Measurements from ENCODE around the gene MICOS13. TPM values are rescaled to one million over a fixed set of nuclear protein-coding genes. Genes with fewer than 3 reads are reported as not detected.

Gene MICOS13, protein sequence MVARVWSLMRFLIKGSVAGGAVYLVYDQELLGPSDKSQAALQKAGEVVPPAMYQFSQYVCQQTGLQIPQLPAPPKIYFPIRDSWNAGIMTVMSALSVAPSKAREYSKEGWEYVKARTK
- total RNA-seq = 45.6 and 74.7 TPM in 2 replicates

GRCh38 chr19:5680437-5681368, at the start of gene MICOS13, which contains the start of gene HSD11B1L:
MICOS13 (minus strand) TSS chr19:5680516; CDS start chr19:5680486, 30 bp downstream.
HSD11B1L (plus strand) TSS chr19:5681027; CDS start chr19:5684833, 3,806 bp downstream.

GRCh38 chr19:5719961-5720790, 39.9 kb upstream of the MICOS13 start, which contains the start of the genes CATSPERD and LONP1:
CATSPERD (plus strand) TSS chr19:5720637; CDS start chr19:5720738, 101 bp downstream.
LONP1 (minus strand) TSS chr19:5720146; CDS start chr19:5720132, 14 bp downstream.

DNA sequence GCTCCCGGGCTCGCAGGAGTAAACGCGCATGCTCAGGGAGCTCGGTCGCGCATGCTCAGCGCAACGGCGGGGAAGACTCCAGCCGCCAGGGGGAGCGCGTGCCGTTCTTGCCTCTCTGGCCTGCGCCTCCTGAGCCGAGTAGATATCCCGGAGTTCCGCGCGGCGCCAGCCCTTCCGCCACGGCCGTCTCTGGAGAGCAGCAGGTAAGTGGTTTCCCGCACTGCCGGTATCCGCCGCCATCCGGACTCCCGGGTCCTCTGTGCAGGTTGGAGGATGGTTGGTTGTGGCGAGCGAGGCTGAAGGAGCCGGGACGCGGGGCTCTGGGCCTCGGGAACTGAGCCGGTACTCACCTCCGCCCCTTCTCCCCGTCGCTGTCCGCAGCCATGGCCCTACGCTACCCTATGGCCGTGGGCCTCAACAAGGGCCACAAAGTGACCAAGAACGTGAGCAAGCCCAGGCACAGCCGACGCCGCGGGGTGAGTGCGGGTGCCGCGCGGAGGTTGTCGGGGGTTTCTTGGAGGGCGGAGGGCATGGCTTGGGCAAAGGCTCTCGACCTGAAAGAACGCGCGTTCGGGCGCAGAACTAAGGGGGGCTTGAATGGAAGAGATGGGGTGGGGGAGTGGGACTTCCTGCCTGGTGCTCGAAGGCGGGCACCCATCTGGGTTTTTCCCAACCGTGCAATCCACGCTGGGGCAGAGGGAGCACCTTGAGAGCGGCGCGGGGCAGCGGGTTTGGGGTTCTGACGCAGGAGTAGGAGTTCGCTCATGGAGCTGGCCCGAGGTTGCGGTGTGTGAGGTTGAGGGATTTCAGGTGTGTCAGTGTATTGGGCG, 10.0 kb upstream of the MICOS13 start, which contains the start of gene RPL36:
RPL36 (plus strand) TSS at position 171 of the 830 bp plus-strand sequence; CDS start at position 384, 213 bp downstream.

Other genes starting within 250 kb of the MICOS13 start
- not detected in 2 replicates for gene ZNRF4, start 225.1 kb downstream of the MICOS13 start, total RNA-seq
- gene TINCR, start 112.6 kb downstream of the MICOS13 start, total RNA-seq = not detected in 2 replicates
- 14.1 and 17.5 TPM in 2 replicates for gene SAFB2, start 57.7 kb downstream of the MICOS13 start, total RNA-seq
- 32.6 and 47.2 TPM in 2 replicates for gene SAFB, start 57.4 kb downstream of the MICOS13 start, total RNA-seq
- 19.3 and 34.9 TPM in 2 replicates for gene HSD11B1L, start 511 bp upstream of the MICOS13 start, total RNA-seq
- gene RPL36, start 9.8 kb upstream of the MICOS13 start, total RNA-seq = 1,315 and 2,006 TPM in 2 replicates
- 85.5 and 107 TPM in 2 replicates for gene LONP1, start 39.6 kb upstream of the MICOS13 start, total RNA-seq
- not detected in 2 replicates for gene CATSPERD, start 40.1 kb upstream of the MICOS13 start, total RNA-seq
- 0.60 and 2.2 TPM in 2 replicates for gene PRR22, start 104.2 kb upstream of the MICOS13 start, total RNA-seq
- gene DUS3L, start 110.6 kb upstream of the MICOS13 start, total RNA-seq = 15.7 and 17.4 TPM in 2 replicates
- 0.12 TPM in 1 of 2 replicates, not detected in the other for gene NRTN, start 124.6 kb upstream of the MICOS13 start, total RNA-seq
- gene FUT6, start 159.2 kb upstream of the MICOS13 start, total RNA-seq = not detected in 2 replicates
- not detected in 2 replicates for gene FUT3, start 170.9 kb upstream of the MICOS13 start, total RNA-seq
- gene FUT5, start 190.0 kb upstream of the MICOS13 start, total RNA-seq = not detected in 2 replicates
- gene NDUFA11, start 223.3 kb upstream of the MICOS13 start, total RNA-seq = 341 and 345 TPM in 2 replicates
- 3.5 and 4.9 TPM in 2 replicates for gene VMAC, start 224.4 kb upstream of the MICOS13 start, total RNA-seq
- gene CAPS, start 233.7 kb upstream of the MICOS13 start, total RNA-seq = 2.0 and 4.9 TPM in 2 replicates

Measured in pericardium fibroblast (primary cell).